Measurements from ENCODE around the gene HK1.

Gene HK1

GRCh38 chr10:69315610-69316312, 37.5 kb downstream of the HK1 start:
- H3K4me3 ChIP-seq (ENCODE audit: low read depth, low read length) = no peak overlapping the region
- TF ChIP-seq CTCF (IDR thresholded peaks at IDR 0.05; ENCODE audit: low read depth, low read length, missing control alignments) = no peak
- DNase-seq (ENCODE audit: low read depth) = no peak

GRCh38 chr10:69316313-69317059, 38.2 kb downstream of the HK1 start:
- no peak overlapping the region for H3K4me3 ChIP-seq (ENCODE audit: low read depth, low read length)
- DNase-seq (ENCODE audit: low read depth) = no peak
- TF ChIP-seq CTCF (IDR thresholded peaks at IDR 0.05; ENCODE audit: low read depth, low read length, missing control alignments) = no peak

- no peak for TF ChIP-seq CTCF (IDR thresholded peaks at IDR 0.05; ENCODE audit: low read depth, low read length, missing control alignments)
- peak; percentile 72 for DNase-seq (ENCODE audit: low read depth)
- peak overlapping the region; percentile 91; the same call in 1 of the 2 replicates for H3K4me3 ChIP-seq (ENCODE audit: low read depth, low read length)
Observed at GRCh38 chr10:69317175-69317604, 38.9 kb downstream of the HK1 start.

GRCh38 chr10:69317626-69318105, 39.4 kb downstream of the HK1 start:
- no peak for DNase-seq (ENCODE audit: low read depth)
- TF ChIP-seq CTCF (IDR thresholded peaks at IDR 0.05; ENCODE audit: low read depth, low read length, missing control alignments) = no peak
- H3K4me3 ChIP-seq (ENCODE audit: low read depth, low read length) = peak overlapping the region; percentile 91

- H3K4me3 ChIP-seq (ENCODE audit: low read depth, low read length) = peak overlapping the region; percentile 91
- DNase-seq (ENCODE audit: low read depth) = no peak
- no peak for TF ChIP-seq CTCF (IDR thresholded peaks at IDR 0.05; ENCODE audit: low read depth, low read length, missing control alignments)
Observed at GRCh38 chr10:69318106-69318866, 40.0 kb downstream of the HK1 start.

- TF ChIP-seq CTCF (IDR thresholded peaks at IDR 0.05; ENCODE audit: low read depth, low read length, missing control alignments) = no peak
- peak overlapping the region; percentile 91 for H3K4me3 ChIP-seq (ENCODE audit: low read depth, low read length)
- DNase-seq (ENCODE audit: low read depth) = no peak
Observed at GRCh38 chr10:69318867-69319727, 40.8 kb downstream of the HK1 start.

Measured in GM12864 (cell line).